ENCODE data around the gene HAGH.
A peak's percentile ranks its signal among the peaks of the same experiment; 100 is the strongest.

Gene HAGH

DNA sequence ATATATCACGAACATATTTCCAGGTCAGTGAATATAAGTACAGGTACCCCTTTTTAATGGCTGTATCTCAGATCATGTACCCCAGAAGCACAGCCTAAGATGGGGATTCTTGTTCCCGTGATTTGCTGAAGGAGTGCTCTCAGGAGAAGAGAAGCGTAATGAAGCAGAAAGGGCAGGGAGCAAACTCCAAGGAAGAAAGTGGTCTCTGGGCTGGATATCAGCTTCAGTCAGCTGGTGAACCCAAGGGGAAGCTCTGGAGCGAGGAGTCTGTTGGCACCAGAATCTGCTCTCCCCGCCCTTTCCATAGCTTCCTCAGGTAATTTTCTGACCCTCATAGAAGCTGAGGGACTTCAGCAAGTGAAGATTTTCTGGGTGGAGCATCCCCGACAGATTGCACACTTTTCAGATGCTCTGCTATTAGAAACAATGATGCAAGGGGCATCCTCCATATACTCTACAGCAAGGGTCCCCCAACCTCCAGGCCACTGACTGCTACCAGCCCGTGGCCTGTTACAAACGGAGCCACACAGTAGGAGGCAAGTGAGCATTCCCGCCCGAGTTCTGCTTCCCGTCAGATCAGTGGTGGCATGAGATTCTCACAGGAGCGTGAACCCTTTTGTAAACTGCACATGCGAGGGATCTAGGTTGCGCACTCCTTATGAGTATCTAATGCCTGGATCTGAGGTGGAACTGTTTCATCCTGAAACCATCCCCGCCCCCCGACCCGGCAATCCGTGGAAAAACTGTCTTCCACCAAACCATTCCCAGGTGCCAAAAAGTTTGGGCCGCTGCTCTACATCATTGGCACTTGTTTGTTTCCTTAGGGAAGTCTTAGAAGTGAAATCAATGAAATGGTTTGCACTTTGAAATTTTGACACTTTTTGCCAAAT, 4.8 kb upstream of the HAGH start:
- no peak for DNase-seq (ENCODE audit: low read depth, low spot score)

DNA sequence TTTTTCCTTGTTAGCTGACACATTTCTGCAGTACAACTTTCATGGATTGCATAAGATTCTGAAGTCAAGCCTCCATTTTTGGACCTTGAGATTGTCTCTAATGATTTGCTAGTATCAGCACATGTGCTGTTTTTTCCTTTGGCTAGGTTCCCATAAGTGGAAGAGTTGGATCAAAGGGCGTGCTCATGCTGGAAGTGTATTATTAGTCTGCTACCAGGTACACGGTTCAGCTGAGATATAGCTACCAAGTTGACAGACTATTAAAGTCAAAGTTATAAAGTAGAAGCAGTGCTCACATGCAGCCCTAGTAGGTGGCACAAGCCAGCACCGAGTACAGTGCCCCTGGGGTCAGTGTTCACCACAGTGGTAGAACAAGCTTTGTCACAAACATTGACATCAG, 3.6 kb upstream of the HAGH start:
- DNase-seq (ENCODE audit: low read depth, low spot score): no peak

DNA sequence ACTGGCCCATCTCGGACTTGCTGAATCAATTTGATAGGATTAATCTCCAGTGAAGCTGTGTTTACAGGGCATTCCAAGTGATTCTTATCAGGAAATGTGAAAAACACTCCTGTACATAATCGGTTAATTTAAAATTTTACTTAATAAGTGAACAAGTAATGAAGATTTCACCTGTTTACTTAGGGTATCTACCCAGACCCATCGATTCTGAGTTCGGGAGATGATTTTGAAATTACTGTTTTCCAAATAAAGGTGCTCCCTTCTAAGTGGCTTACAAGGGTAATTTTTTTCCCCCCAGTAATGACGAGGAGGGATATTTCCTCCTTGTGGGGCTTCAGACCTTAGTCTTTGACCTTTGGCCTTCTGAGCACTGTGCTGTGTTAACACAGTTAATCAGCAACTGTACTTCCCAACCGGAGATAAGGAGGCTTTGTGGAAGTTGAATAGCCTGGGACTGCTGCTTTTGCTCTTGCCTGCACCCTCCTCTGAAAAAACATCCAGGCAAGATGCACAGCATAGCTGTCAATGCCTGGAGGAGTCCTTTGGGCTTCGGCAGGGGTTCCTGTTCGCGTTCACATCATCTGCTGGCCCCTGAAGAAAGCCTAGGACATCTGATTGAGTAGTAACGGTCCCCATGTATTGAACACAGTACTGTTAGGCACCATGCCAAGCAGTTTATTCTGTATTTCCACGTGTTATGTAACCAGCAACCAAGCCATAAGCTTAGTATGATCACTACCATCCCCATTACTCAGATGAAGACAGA, 2.2 kb upstream of the HAGH start:
- no peak for DNase-seq (ENCODE audit: low read depth, low spot score)

DNA sequence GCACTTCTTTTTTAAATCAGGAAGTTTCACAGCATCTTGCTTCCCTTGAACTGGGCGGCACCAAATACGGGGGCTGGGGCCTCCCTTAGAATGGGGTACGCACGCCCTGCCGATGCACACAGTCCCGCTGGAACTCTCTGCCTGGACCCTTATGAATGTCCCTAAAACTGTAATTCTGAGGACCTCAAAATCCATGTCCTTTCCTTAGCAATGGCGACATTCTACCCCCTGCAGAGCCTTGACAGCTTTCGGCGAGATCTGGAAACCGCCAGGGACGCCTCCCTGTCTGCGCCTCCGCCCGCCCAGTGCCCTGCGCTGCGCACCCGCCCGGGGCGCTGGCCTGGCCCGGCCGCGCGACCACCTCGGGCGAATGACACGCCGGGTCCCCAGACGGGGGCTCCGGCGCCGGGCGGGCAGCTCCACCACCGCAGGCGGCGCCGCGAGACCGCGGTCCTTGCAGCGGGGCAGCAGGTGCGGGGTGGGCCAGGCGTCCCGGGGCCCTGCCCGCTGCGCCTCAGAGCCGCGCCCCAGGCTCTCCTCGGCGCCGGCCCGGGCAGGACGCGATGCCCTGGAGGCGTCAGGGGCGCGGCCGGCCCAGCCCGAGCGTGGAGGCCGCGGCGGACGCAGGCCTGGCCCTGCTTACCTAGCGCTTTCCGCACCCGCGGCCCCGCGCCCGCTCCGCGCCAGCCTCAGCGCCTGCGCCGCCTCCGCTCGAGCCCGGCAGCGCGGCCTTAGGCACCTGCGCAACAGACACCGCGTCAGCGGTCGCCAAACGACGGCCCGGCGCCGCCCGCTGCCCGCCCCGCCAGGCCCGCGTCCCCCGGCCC, 548 bp downstream of the HAGH start:
- no peak for DNase-seq (ENCODE audit: low read depth, low spot score)

DNA sequence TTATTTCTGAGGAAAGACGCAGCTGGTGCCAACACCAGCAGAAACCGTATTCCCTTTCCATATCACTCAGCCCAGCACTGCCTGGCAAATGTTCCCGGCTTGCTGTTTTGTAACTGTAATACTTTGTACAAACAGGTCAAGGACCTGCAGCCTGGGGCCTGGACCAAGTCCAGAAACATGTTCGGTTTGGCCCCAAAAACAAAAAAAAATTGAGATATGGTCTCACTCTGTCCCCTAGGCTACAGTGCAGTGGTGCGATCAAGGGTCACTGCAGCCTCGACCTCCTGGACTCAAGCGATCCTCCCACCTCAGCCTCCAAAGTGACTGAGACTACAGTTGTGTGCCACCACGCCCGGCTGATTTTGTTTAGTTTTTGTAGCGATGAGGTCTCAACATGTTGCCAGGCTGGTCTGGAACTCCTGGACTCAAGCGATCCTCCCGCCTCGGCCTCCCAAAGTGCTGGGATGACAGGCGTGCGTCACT, 1.2 kb downstream of the HAGH start:
- DNase-seq (ENCODE audit: low read depth, low spot score): no peak

DNA sequence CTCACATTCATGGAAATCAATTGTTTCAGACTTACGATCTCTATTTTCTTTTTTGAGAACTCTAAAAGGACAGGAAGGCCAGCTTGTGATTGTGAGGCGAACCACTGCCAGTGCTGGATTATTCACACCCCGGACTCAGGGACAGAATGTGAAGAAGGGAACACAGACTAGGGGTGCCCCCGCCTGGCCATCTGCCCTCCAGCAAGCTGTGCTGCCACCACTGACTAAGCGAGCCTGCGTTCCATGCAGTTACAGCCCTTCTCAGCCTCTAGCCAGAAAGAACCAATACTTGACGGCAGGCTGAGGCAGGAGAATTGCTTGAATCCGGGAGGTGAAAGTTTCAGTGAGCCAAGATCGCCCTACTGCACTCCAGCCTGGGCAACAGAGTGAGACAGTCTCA, 2.8 kb downstream of the HAGH start:
- no peak for DNase-seq (ENCODE audit: low read depth, low spot score)

DNA sequence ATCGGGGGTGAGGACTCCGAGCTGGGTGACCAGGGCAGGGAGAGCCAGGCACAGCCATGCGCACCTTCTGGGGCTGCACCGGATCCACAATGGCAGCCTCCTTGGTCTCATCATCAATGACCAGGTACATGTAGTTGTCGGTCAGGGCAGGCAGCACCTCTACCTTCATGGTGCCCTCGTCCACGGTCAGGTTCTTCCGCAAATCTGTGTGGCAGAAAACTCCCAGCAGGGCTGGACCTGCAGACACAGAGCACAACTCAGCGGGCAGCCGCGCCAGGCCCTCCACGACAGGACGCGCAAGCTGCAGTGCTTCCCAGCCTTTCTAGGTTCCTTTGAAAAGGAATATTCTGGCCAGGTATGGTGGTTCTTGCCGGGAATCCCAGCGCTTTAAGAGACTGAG, 3.8 kb downstream of the HAGH start:
- DNase-seq (ENCODE audit: low read depth, low spot score): no peak

DNA sequence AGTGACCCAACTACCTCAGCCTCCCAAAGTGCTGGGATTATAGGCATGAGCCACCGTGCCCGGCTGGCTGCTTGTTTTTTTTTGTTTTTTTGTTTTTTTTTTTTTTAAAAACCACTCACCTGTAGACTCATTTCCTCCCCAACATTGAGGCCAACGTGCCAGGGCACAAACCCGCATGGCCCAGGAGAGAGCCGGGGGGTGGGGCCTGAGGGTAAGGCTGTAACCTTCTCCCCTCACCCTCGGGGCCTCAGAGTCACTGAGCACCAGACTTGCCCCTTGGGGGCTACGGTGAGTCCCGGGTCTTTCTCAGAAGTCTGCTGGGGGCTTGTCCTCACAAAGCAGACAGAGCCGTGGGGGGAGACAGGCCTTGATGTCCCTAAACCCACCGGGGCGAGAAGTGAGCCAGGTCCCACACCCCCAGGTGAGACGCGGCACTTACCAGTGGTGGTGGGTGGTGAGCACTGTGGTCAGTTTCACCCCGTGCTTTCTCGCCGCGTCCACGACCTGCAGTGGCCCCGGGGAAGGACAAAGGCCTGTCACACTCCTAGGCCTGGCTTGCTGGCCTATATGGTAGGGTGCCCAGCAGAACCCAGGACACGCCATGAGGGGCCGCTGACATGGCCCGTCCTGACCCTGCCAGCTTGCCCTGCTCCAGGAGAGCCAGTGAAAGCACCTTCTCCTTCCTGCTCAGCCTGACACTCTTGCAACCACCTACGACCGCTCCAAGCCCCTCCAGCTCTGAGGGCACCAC, 4.6 kb downstream of the HAGH start:
- no peak for DNase-seq (ENCODE audit: low read depth, low spot score)

DNA sequence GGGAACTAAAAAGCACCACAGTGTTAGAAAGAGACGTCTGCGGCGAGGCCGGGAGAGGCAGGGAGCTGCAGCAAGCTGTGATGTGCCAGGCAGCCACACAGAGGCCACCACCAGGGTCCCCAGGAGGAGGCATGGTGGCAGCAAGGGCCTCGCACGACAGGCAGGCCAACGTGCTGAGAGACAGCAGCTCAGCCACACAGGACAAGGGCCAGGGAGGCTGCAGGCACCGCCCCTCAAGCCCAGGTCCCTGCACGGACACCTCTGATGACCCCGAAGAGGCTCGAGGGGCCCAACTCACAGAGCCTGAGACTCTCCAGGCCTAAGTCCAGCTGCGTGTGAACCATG, 5.7 kb downstream of the HAGH start:
- no peak for DNase-seq (ENCODE audit: low read depth, low spot score)

DNA sequence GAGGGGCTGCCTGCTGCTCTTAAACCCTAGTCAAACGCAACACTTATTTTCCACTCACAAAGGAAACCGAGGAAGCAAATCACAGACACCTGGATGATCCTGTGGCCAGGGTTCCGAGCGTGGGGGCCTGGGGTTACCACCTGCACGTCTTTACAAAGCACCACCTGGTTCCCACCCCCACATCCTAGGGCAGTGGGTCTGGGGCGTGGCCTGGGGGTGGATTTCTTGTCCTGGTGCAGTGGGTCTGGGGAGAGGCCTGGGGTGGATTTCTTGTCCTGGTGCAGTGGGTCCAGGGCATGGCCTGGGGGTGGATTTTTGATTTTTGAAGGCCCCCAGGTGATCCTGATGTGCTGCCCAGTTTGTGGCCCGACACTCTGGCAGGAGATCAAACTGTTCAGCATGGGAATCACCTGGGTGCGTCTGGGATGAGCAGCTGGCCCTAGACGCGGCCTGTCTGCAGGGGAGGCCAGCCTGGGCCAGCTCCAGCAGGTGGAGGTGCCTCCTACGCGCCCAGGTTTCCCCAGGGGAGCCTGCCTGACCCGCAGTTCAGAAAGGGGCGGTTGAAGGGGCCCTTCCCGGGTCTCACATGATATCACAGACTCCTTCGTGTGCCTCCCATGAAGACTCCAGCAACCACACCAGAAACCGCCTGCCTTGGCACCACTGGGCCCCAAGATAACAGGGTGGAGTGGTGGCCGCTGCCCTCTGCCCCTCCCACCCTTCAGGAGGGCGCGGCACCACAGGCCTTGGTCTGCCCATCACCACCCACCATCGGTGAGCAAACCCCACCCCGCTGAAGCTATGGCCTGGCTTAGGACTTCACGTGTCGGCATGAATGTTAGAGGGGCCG, 6.3 kb downstream of the HAGH start:
- no peak for DNase-seq (ENCODE audit: low read depth, low spot score)

DNA sequence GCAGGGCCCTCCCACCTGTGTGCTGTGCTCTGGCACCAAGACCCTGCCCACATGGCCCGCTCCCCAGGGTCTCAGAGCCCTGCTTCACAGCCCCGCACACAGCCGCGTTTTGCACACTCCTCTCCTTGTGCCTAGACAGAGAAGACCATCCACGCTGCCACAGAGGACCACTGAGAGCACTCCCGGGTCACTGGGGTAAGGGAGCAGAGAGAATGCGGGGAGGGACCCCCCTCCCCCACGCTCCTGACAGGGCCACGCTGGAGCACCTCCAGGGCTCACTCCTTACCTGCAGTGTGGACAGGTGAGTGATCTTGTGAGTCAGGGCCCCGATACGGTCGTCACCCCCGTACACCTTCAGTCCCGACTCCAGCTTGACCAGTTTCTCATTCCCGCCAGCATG, 7.0 kb downstream of the HAGH start:
- no peak for DNase-seq (ENCODE audit: low read depth, low spot score)

DNA sequence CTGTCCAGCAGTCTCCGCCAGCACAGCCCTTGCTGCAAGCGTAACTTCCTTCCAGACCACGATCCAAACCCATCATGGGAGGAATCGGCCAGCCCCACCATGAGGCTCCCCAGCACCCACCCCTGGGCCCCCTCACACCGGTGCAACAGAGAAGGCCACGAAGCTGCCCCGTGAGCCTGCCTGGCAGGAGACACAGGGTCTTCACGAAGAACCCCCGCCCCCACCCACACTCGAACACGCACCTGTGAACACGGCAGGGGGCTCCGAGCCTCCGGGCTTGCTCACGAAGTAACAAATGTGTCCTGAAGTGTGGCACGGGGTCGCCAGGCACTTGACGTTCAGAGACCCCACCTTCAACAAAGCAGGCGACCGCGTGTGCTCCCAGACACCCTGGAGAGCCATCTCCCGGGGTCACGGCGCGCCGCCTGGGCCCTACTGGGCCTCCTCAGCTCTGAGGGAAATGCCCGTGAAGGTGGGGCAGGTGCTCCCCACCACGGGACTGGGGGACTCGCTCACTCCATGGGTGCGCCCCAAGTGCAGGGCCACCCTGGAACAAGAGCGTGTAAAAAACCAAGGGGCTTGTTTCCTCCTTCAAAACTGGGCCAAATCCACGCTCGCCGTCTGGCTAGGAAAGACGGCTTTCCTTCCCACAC, 7.6 kb downstream of the HAGH start:
- DNase-seq (ENCODE audit: low read depth, low spot score): no peak

DNA sequence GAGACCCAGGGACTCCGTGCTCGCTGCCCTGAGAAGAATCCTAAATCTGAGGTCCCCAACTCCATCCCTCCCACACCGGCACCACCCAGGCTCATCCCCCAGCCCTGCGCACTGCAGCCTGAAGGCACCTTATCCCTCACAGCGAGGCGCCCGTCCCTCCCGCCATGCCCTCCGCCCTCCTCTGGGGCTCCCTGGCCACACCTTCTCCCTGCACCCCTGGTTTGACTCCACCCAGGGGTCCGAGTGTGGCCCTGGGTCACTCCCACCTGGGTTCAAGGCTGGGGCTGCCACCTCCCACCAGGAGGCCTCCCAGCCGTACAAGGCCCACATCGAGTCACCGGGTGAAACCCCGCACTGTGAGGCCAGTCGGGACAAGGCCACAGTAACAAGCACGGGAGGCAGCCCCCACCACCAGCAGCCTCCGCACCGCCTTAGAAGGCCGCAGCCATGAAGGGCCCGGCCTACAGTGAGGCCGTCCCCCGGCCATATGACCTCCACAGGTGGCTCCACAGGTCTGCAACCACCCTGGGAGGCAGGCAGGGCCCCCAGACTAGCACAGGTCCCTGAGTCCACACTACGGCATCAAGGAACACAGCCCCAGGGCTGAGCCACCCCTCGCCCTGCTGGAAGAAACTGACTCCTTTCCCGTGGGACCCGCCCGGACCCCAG, 8.3 kb downstream of the HAGH start:
- no peak for DNase-seq (ENCODE audit: low read depth, low spot score)

DNA sequence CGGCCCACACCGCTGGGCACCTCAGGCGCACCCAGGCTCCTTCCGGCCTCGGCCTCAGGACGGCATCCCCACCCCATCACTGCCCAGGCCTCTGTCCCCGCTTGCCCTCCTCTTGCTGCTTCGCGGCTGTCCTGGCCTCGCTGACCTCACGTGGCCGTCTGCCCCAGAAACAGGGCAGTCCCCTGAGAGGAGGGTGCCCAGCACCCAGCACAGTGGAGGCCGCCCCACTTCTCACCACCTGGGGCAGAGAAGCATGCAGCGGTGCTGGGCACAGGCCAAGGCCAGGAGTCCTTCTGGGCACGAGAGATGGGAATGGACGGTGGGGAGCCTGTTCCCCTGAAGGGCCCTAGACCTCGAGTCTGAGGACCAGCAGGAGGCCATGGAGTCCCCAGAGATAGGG, 8.9 kb downstream of the HAGH start:
- no peak for DNase-seq (ENCODE audit: low read depth, low spot score)

DNA sequence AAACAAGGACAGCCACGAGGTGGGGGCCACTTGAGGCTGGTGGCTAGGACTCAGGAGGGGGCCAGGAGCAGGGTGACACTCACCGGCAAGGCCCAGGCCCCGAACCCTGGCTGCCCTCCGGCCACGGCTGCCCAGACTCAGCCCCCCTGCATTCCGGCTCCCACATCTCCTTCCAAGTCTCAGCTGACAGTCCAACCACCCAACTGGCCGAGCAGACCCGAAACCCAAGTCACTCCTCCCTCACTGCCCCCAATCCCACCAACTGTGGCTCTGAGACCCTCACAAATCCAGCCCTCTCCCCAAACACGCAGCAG, 9.4 kb downstream of the HAGH start:
- no peak for DNase-seq (ENCODE audit: low read depth, low spot score)

DNA sequence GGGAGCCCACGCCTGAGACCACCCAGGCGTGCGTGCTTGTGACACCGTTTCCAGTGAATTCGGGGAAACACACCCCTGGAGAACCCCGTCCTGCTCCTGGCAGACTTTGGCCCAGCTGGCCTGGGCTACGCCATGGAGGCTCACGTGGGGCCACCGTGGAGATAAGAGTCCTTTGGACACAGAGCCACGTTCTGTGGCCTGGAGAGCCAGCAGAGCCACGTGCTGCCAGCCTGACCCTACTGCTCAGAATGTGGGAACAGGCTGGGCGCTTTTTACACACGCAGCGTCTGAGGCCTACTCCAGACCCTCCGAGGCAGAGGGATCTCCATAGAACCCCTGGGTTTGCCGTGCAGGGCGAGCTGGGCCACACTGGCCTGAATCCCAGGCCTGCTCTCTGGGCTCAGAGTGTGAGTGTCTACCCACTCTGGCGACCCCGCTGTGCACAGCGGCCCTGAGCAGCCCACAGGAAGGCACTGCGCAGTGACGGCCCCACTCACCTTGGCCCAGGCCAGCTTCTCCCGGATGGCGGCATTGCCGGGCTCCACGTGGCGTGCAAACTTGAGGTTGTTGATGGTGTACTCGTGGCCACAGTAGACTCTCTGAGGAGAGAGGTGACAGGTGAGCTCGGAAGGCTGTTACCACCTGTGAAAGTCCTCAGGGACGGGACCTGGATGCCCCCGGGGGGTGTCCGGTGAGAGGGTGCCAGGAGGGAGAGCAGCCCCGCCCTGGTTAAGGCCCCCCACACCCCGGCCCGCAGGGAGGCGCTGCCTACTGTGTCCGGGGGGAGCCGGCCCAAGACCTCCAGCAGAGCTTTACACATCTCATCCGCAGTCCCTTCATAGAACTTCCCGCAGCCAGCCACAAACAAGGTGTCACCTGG, 10.0 kb downstream of the HAGH start:
- DNase-seq (ENCODE audit: low read depth, low spot score): no peak

DNA sequence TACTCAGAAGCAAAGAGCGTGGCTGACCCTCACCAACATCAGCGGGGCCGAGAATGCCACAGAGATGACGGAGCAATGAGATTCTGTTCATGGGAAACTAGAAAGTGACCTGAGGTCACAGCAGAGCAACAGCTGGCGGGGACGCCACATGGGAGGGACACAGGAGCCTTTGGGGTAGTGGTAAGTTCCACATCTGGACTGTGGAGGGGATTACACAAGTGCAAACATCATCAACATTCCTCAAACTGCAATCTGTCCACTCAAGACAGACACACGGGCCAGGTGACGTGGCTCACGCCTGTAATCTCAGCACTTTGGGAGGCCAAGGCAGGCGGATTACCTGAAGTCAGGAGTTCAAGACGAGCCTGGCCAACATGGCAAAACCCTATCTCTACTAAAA, 11.2 kb downstream of the HAGH start:
- DNase-seq (ENCODE audit: low read depth, low spot score): no peak

DNA sequence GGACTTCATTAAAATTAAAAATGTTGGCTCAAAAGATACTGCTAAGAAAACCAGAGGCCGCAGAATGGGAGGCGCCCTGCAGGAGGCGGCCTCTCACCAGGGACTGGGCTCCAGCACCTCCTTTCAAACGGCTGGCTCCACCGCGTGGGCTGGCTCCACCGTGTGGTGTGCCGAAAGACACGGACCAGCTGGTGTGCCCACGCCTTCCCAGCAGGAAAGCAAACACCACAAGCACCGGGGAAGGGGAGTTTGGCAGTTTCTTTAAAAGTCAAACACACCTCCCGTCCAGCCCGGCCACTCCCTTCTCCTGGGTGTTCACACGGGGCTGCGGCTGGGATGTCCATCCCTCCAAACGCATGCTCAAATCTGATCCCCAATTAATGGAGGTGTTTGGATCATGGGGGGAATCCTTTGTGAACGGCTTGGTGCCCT, 13.9 kb downstream of the HAGH start:
- peak; percentile 20 for DNase-seq (ENCODE audit: low read depth, low spot score)

DNA sequence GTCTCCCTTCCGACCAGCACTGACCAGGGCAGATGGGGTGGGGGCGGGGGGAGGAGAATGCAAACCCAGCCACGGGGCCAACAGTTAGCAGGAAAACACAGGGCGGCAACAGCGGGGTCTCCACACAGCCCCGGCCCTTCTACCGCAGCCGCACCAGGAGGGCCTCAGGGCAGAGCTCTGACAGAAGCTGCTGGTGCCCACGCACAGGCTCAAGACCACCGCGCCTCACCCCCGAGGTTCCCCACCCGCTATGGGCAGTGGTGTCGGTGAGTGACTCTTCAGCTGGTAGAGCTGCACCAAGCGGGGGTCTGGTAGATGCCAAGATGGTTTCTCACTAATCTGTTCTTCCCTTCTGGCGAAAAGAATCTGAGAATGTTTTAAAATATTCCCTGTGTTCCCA, 16.1 kb downstream of the HAGH start:
- DNase-seq (ENCODE audit: low read depth, low spot score): no peak
